Measurements from ENCODE around the gene ZNF518A.

The ZNF518A gene

GRCh38 chr10:96208271-96208670 lies 78.2 kb downstream of the ZNF518A start:
- H3K27me3 ChIP-seq (ENCODE audit: insufficient read depth, low read length, poor library complexity), result no peaks in the 10 kb centered on the region
- ATAC-seq (ENCODE audit: insufficient read depth, low read depth) (no peak), DNase-seq (no peak)
- no peak overlapping the region for H3K4me2 ChIP-seq (ENCODE audit: insufficient read depth, low read length)
- H2AFZ ChIP-seq (ENCODE audit: low read depth, low read length), result no peak overlapping the region
- no peaks in the 10 kb centered on the region for H3K9me3 ChIP-seq (ENCODE audit: insufficient read depth, low read length, severe bottlenecking)
- no peak overlapping the region for H3K4me3 ChIP-seq (ENCODE audit: low read depth in 1 of 2, low read length in 2 of 2)
- no peak overlapping the region for H3K27ac ChIP-seq (ENCODE audit: low read length)
- no peaks in the 10 kb centered on the region for H3K36me3 ChIP-seq (ENCODE audit: insufficient read depth, low read length)
- H4K20me1 ChIP-seq (ENCODE audit: insufficient read depth, low read length), result no peaks in the 10 kb centered on the region
- H3K4me1 ChIP-seq (ENCODE audit: insufficient read depth, low read length), result no peaks in the 10 kb centered on the region
- H3K79me2 ChIP-seq (ENCODE audit: insufficient read depth, low read length), result no peaks in the 10 kb centered on the region
- no peak for TF ChIP-seq EZH2 (IDR thresholded peaks at IDR 0.05; ENCODE audit: borderline replicate concordance, low read depth, low read length, severe bottlenecking)
- TF ChIP-seq, protein P1, sequence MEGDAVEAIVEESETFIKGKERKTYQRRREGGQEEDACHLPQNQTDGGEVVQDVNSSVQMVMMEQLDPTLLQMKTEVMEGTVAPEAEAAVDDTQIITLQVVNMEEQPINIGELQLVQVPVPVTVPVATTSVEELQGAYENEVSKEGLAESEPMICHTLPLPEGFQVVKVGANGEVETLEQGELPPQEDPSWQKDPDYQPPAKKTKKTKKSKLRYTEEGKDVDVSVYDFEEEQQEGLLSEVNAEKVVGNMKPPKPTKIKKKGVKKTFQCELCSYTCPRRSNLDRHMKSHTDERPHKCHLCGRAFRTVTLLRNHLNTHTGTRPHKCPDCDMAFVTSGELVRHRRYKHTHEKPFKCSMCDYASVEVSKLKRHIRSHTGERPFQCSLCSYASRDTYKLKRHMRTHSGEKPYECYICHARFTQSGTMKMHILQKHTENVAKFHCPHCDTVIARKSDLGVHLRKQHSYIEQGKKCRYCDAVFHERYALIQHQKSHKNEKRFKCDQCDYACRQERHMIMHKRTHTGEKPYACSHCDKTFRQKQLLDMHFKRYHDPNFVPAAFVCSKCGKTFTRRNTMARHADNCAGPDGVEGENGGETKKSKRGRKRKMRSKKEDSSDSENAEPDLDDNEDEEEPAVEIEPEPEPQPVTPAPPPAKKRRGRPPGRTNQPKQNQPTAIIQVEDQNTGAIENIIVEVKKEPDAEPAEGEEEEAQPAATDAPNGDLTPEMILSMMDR (IDR thresholded peaks at IDR 0.05; ENCODE audit: borderline replicate concordance, extremely low read depth, low read length, poor library complexity, severe bottlenecking), result no peak
- no peak overlapping the region for H3K9ac ChIP-seq (ENCODE audit: low read depth, low read length)

DNA sequence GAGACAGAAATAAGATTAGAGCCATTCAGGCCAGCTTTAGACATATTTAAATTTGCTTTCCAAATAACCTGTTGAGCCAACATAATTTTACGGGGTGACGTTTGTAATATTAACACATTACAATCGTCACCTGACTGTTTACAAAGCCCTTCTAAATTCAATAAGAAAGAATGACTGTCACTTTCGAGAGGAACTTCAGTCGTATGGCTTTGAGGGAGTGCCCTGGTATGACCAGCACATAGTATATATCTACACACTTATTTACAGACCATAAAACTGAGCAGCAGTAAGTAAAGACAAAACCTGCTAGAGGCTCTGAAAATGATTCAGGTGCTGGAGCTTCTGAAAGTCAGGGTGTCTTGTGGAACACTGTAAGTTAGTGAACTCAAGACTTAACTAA lies 78.8 kb downstream of the ZNF518A start:
- Histone ChIP-seq H3K4me1 (ENCODE audit: insufficient read depth, low read length) (no peaks in the 10 kb centered on the region), H4K20me1 (ENCODE audit: insufficient read depth, low read length) (no peaks in the 10 kb centered on the region), H3K27ac (ENCODE audit: low read length) (no peak overlapping the region), H3K4me3 (ENCODE audit: low read depth in 1 of 2, low read length in 2 of 2) (no peak overlapping the region), H3K4me2 (ENCODE audit: insufficient read depth, low read length) (no peak overlapping the region), H3K27me3 (ENCODE audit: insufficient read depth, low read length, poor library complexity) (no peaks in the 10 kb centered on the region), H2AFZ (ENCODE audit: low read depth, low read length) (no peak overlapping the region), H3K36me3 (ENCODE audit: insufficient read depth, low read length) (no peaks in the 10 kb centered on the region), H3K79me2 (ENCODE audit: insufficient read depth, low read length) (no peaks in the 10 kb centered on the region), H3K9ac (ENCODE audit: low read depth, low read length) (no peak overlapping the region), H3K9me3 (ENCODE audit: insufficient read depth, low read length, severe bottlenecking) (no peaks in the 10 kb centered on the region)
- no peak for ATAC-seq (ENCODE audit: insufficient read depth, low read depth)
- DNase-seq, result no peak
- TF ChIP-seq, protein P1 (IDR thresholded peaks at IDR 0.05; ENCODE audit: borderline replicate concordance, extremely low read depth, low read length, poor library complexity, severe bottlenecking), result no peak
- no peak for TF ChIP-seq EZH2 (IDR thresholded peaks at IDR 0.05; ENCODE audit: borderline replicate concordance, low read depth, low read length, severe bottlenecking)

GRCh38 chr10:96211764-96212163 lies 81.7 kb downstream of the ZNF518A start:
- H3K79me2 ChIP-seq (ENCODE audit: insufficient read depth, low read length), result no peaks in the 10 kb centered on the region
- no peaks in the 10 kb centered on the region for H3K4me1 ChIP-seq (ENCODE audit: insufficient read depth, low read length)
- H3K9me3 ChIP-seq (ENCODE audit: insufficient read depth, low read length, severe bottlenecking), result no peaks in the 10 kb centered on the region
- H3K36me3 ChIP-seq (ENCODE audit: insufficient read depth, low read length), result no peaks in the 10 kb centered on the region
- no peak overlapping the region for H3K27ac ChIP-seq (ENCODE audit: low read length)
- H3K4me3 ChIP-seq (ENCODE audit: low read depth in 1 of 2, low read length in 2 of 2), result no peak overlapping the region
- no peaks in the 10 kb centered on the region for H3K27me3 ChIP-seq (ENCODE audit: insufficient read depth, low read length, poor library complexity)
- no peak overlapping the region for H3K4me2 ChIP-seq (ENCODE audit: insufficient read depth, low read length)
- TF ChIP-seq, protein P1 (IDR thresholded peaks at IDR 0.05; ENCODE audit: borderline replicate concordance, extremely low read depth, low read length, poor library complexity, severe bottlenecking), result no peak
- TF ChIP-seq EZH2 (IDR thresholded peaks at IDR 0.05; ENCODE audit: borderline replicate concordance, low read depth, low read length, severe bottlenecking), result no peak
- no peak overlapping the region for H3K9ac ChIP-seq (ENCODE audit: low read depth, low read length)
- ATAC-seq (ENCODE audit: insufficient read depth, low read depth) (no peak), DNase-seq (no peak)
- H2AFZ ChIP-seq (ENCODE audit: low read depth, low read length), result no peak overlapping the region
- no peaks in the 10 kb centered on the region for H4K20me1 ChIP-seq (ENCODE audit: insufficient read depth, low read length)

GRCh38 chr10:96212911-96213310 lies 82.8 kb downstream of the ZNF518A start:
- H4K20me1 ChIP-seq (ENCODE audit: insufficient read depth, low read length), result no peaks in the 10 kb centered on the region
- H3K27me3 ChIP-seq (ENCODE audit: insufficient read depth, low read length, poor library complexity), result no peaks in the 10 kb centered on the region
- no peak overlapping the region for H3K4me2 ChIP-seq (ENCODE audit: insufficient read depth, low read length)
- no peak for TF ChIP-seq EZH2 (IDR thresholded peaks at IDR 0.05; ENCODE audit: borderline replicate concordance, low read depth, low read length, severe bottlenecking)
- TF ChIP-seq, protein P1 (IDR thresholded peaks at IDR 0.05; ENCODE audit: borderline replicate concordance, extremely low read depth, low read length, poor library complexity, severe bottlenecking), result no peak
- no peak overlapping the region for H3K4me3 ChIP-seq (ENCODE audit: low read depth in 1 of 2, low read length in 2 of 2)
- no peak overlapping the region for H2AFZ ChIP-seq (ENCODE audit: low read depth, low read length)
- ATAC-seq (ENCODE audit: insufficient read depth, low read depth) (no peak), DNase-seq (no peak)
- no peaks in the 10 kb centered on the region for H3K79me2 ChIP-seq (ENCODE audit: insufficient read depth, low read length)
- H3K36me3 ChIP-seq (ENCODE audit: insufficient read depth, low read length), result no peaks in the 10 kb centered on the region
- H3K4me1 ChIP-seq (ENCODE audit: insufficient read depth, low read length), result no peaks in the 10 kb centered on the region
- no peak overlapping the region for H3K9ac ChIP-seq (ENCODE audit: low read depth, low read length)
- no peaks in the 10 kb centered on the region for H3K9me3 ChIP-seq (ENCODE audit: insufficient read depth, low read length, severe bottlenecking)
- no peak overlapping the region for H3K27ac ChIP-seq (ENCODE audit: low read length)

All from DND-41 (cell line).